GM23338 (cell line): ENCODE data around the gene RND3. TPM values are rescaled to one million over a fixed set of nuclear protein-coding genes. Genes with fewer than 3 reads are reported as not detected.

Experiments used
- ATAC-seq: fragments of 200-7000 bp; cut with Tn5 transposase; 3 replicates; pipeline ENCODE4 v1.9.1; 2020
- DNase-seq: peaks from one replicate; pipeline ENCODE4 v3.0.0-alpha.2; 2015; ENCODE audit warnings: low spot score
- H2AFZ ChIP-seq: fragments of 200-600 bp; sonication (generic); 2 replicates; pipeline ENCODE4 v1.8.0; 2016; ENCODE audit warnings: antibody characterized with exemption, mild to moderate bottlenecking, moderate library complexity
- H3F3A ChIP-seq: fragments of 200-600 bp; sonication (generic); replicated peaks from 2 replicates; pipeline ENCODE4 v1.8.0; 2017; ENCODE audit warnings: antibody characterized with exemption, mixed run types, low read depth
- H3K27ac ChIP-seq: fragments of 200-600 bp; sonication (generic); 2 replicates; pipeline ENCODE4 v1.6.1; 2016; ENCODE audit warnings: low read depth
- H3K27me3 ChIP-seq: fragments of 200-600 bp; sonication (generic); 2 replicates; pipeline ENCODE4 v1.8.0; 2016; ENCODE audit warnings: mild to moderate bottlenecking, mixed run types, moderate library complexity; ENCODE audit not compliant: insufficient read depth
- H3K36me3 ChIP-seq: fragments of 200-600 bp; sonication (generic); 2 replicates; pipeline ENCODE4 v1.8.0; 2016; ENCODE audit warnings: mild to moderate bottlenecking; ENCODE audit not compliant: insufficient read depth
- H3K4me1 ChIP-seq: fragments of 200-600 bp; sonication (generic); 2 replicates; pipeline ENCODE4 v1.8.0; 2016; ENCODE audit warnings: mild to moderate bottlenecking, moderate library complexity; ENCODE audit not compliant: insufficient read depth
- H3K4me2 ChIP-seq: fragments of 200-600 bp; sonication (generic); 2 replicates; pipeline ENCODE4 v1.7.1; 2017; ENCODE audit warnings: mixed run types
- H3K4me3 ChIP-seq: fragments of 200-600 bp; sonication (generic); 2 replicates; pipeline ENCODE4 v1.6.1; 2016; ENCODE audit warnings: mixed run types
- H3K79me2 ChIP-seq: fragments of 200-600 bp; sonication (generic); replicated peaks from 2 replicates; pipeline ENCODE4 v1.8.0; 2017; ENCODE audit warnings: mild to moderate bottlenecking; ENCODE audit not compliant: insufficient read depth
- H3K9me2 ChIP-seq: fragments of 200-600 bp; sonication (generic); 2 replicates; pipeline ENCODE4 v1.8.0; 2017; ENCODE audit not compliant: insufficient read depth
- H4K20me1 ChIP-seq: fragments of 200-600 bp; sonication (generic); replicated peaks from 2 replicates; pipeline ENCODE4 v1.8.0; 2017; ENCODE audit warnings: mild to moderate bottlenecking; ENCODE audit not compliant: insufficient read depth
- H3K27ac Mint-ChIP-seq: 2 replicates; pipeline ENCODE4 v1.8.0; 2020; ENCODE audit warnings: inconsistent platforms, mild to moderate bottlenecking, moderate library complexity, mixed read lengths
- H3K27me3 Mint-ChIP-seq: 3 replicates; pipeline ENCODE4 v1.8.0; 2022; ENCODE audit warnings: low read depth, mild to moderate bottlenecking, moderate library complexity, mixed read lengths, inconsistent platforms; ENCODE audit not compliant: insufficient read depth, poor library complexity
- H3K36me3 Mint-ChIP-seq: 3 replicates; pipeline ENCODE4 v1.8.0; 2021; ENCODE audit warnings: low read depth, mild to moderate bottlenecking, inconsistent platforms, moderate library complexity, mixed read lengths
- H3K4me1 Mint-ChIP-seq: 3 replicates; pipeline ENCODE4 v1.8.0; 2020; ENCODE audit warnings: mild to moderate bottlenecking, inconsistent platforms, mixed read lengths
- H3K4me3 Mint-ChIP-seq: 3 replicates; pipeline ENCODE4 v1.8.0; 2021; ENCODE audit warnings: moderate library complexity, mild to moderate bottlenecking, inconsistent platforms, mixed read lengths
- H3K9me3 Mint-ChIP-seq: 3 replicates; pipeline ENCODE4 v1.8.0; 2020; ENCODE audit warnings: moderate library complexity, mild to moderate bottlenecking, inconsistent platforms, mixed read lengths
- CREB1 ChIP-seq: fragments of 250-450 bp; sonication (Bioruptor Pico); IDR thresholded peaks from 2 replicates; pipeline ENCODE4 v1.5.0; 2020; ENCODE audit warnings: low read depth, mild to moderate bottlenecking, moderate library complexity
- JUNB ChIP-seq: IDR thresholded peaks from one replicate; pipeline ENCODE4 v1.6.1; 2016; ENCODE audit warnings: antibody characterized with exemption; ENCODE audit not compliant: unreplicated experiment
- POLR2AphosphoS5 ChIP-seq: IDR thresholded peaks from 2 replicates; pipeline ENCODE4 v1.6.1; 2016; ENCODE audit warnings: antibody characterized with exemption, low read depth
- STAT1 ChIP-seq: IDR thresholded peaks from one replicate; pipeline ENCODE4 v1.6.1; 2016; ENCODE audit warnings: antibody characterized with exemption; ENCODE audit not compliant: unreplicated experiment
- ZNF114 ChIP-seq: fragments of 250-450 bp; sonication (Bioruptor Pico); IDR thresholded peaks from 2 replicates; pipeline ENCODE4 v1.5.0; 2020; ENCODE audit warnings: mild to moderate bottlenecking, moderate library complexity
- polyA plus RNA-seq: library from polyadenylated mRNA; unstranded; fragments of >200 nt; fragmentation: Nextera tagmentation; extraction: Ambion mirVana; gene quantifications from 2 replicates; pipeline ENCODE4 v1.2.1, GENCODE V29; 2016
- total RNA-seq: library from RNA; depleted of rRNA; stranded (reverse); fragments of >200 nt; shearing (Covaris generic); gene quantifications from 2 replicates; pipeline ENCODE4 v1.2.3, GENCODE V29; 2014
- TF ChIP-seq, protein P1 (sequence below): IDR thresholded peaks from 2 replicates; pipeline ENCODE4 v1.6.1; 2016; ENCODE audit warnings: antibody characterized with exemption
- TF ChIP-seq, protein P2 (sequence below): IDR thresholded peaks from one replicate; pipeline ENCODE4 v1.6.1; 2018; ENCODE audit warnings: antibody characterized with exemption; ENCODE audit not compliant: unreplicated experiment

RND3 gene
- total and polyA plus RNA-seq, 2 experiments from 2014 or later = 48.2 to 55.3 TPM

DNA sequence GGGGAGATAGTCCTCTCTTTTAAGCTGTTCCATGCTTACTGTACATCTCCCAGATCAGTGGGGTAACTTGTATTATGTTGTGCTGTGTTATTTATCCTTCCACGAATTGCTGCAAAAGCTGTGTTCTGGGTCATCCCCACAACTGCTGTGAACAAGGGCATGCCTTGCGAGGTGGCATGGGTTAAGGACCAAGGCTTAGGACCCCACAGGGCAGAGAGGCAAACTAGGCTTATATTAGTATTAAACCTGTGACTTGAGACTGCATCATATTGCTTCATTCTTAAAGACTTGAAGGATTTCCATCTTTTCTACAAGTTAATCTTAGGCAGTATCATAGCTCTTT is 19.9 kb downstream of the RND3 start:
- Mint-ChIP-seq H3K27me3 (no peaks in the 10 kb centered on the region), H3K4me3 (no peak overlapping the region), H3K9me3 (no peaks in the 10 kb centered on the region), H3K4me1 (peaks cover 5% of the 10 kb centered on the region; the same call in 2 of the 3 replicates), H3K36me3 (peaks cover 50% of the 10 kb centered on the region), H3K27ac (no peak overlapping the region)
- DNase-seq (no peak), ATAC-seq (no peak)
- Histone ChIP-seq H3K27me3 (no peaks in the 10 kb centered on the region), H3K36me3 (peaks cover 35% of the 10 kb centered on the region), H3K27ac (peak overlapping the region; percentile 68), H3K4me1 (no peaks in the 10 kb centered on the region), H3K4me3 (no peak overlapping the region), H3K9me2 (no peaks in the 10 kb centered on the region), H2AFZ (no peak overlapping the region), H4K20me1 (peaks cover 15% of the 10 kb centered on the region; the same call in 1 of the 2 replicates), H3F3A (peaks cover 7% of the 10 kb centered on the region), H3K4me2 (no peak overlapping the region), H3K79me2 (peaks cover 13% of the 10 kb centered on the region; the same call in 1 of the 2 replicates)
- TF ChIP-seq STAT1 = no peak
- peak; percentile 29 for TF ChIP-seq POLR2AphosphoS5

DNA sequence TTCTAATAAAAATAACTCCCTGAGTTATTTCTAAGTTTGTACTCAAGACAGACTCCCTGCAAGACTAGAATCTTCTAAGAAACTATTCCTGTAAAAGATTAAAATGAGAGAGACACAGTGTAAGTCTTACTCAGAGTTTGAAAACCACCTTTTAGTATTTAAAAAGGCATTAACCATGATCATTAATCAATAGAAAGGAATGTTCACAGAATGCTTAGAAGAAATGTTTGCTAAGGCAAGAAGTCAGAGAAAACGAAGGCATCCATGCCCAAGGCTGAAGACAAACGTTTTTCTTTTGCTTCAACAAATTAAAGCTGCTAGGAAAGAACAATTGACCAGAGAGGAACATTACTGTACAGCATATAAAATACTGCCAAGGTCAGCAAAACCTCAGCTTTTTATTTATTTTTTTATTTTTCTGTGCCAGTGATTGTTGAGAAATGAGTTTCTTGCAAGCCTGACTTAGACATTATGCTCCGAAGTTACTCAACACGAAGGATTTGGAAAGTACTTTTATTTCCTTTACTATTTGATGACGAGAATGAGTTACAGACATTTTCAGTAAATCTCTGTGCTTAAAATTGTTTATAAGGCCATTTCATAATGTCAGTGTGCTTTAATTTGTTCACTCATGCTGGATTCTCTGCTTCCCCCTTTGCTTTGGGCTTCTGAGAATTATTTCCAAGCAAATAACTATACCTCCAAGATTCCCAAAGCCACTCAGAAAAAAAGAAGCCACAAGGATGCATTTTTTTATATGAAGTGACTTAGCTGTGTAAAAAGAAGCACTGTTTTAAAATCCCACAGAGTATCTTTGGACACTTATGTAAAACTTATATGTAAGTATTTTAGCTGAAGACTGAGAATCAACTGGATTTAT is 20.5 kb downstream of the RND3 start:
- Mint-ChIP-seq H3K4me1 (peaks cover 5% of the 10 kb centered on the region; the same call in 2 of the 3 replicates), H3K27me3 (no peaks in the 10 kb centered on the region), H3K4me3 (no peak overlapping the region), H3K9me3 (no peaks in the 10 kb centered on the region), H3K36me3 (peaks cover 44% of the 10 kb centered on the region), H3K27ac (no peak overlapping the region)
- no peak overlapping the region for H2AFZ ChIP-seq
- no peak for ATAC-seq
- DNase-seq = no peak
- no peaks in the 10 kb centered on the region for H3K27me3 ChIP-seq
- peaks cover 29% of the 10 kb centered on the region for H3K36me3 ChIP-seq
- H4K20me1 ChIP-seq = peaks cover 15% of the 10 kb centered on the region; the same call in 1 of the 2 replicates
- H3K4me1 ChIP-seq = no peaks in the 10 kb centered on the region
- peak overlapping the region; percentile 68 for H3K27ac ChIP-seq
- no peak overlapping the region for H3K4me2 ChIP-seq
- H3F3A ChIP-seq = peaks cover 7% of the 10 kb centered on the region
- H3K9me2 ChIP-seq = no peaks in the 10 kb centered on the region
- 0 out of 2 replicates have a peak, but pooled peaks have one; percentile 8 for TF ChIP-seq POLR2AphosphoS5
- TF ChIP-seq JUNB = no peak
- no peak overlapping the region for H3K4me3 ChIP-seq
- H3K79me2 ChIP-seq = peaks cover 9% of the 10 kb centered on the region; the same call in 1 of the 2 replicates

DNA sequence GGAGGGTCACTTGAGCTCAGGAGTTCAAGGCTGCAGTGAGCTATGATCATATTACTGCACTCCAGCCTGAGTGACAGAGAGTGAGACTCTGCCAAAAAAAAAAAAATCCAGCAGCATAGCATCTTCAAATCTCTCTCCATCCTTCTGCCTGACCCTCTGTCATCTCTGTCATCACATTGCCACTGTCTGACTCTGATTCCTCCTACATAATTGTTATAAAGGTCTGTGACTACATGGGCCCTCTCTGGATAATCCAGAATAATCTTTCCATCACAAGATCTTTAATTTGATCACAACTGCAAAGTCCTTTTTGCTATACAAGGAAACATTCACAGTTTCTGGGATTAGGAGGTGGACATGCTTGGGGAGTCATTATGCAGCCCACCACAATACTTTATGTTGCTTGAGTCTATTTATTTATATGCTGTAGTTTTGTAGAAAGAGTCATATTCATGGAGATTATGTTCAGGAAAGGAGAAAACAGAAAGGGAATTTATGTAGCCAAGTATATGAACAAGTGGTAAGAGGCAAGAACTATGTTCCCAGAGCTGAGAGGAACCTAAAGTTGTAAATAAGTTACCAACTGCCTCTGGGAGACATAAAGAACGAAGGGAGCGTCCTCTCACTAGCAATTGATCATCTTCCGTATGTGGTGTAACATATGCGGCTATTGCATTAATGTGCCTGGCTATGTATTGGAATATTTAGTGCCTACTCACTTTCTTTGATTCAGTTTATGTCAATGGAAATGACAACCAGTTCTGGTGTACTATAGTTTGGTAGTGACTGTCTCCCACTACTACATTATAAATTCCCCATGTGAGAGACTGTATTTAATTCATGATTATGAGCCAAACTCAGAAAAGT is 21.5 kb downstream of the RND3 start:
- Histone ChIP-seq H3K36me3 (peaks cover 20% of the 10 kb centered on the region), H3F3A (peaks cover 7% of the 10 kb centered on the region), H3K4me3 (no peak overlapping the region), H4K20me1 (peaks cover 14% of the 10 kb centered on the region; the same call in 1 of the 2 replicates), H3K4me1 (no peaks in the 10 kb centered on the region), H3K27ac (no peak overlapping the region), H3K27me3 (no peaks in the 10 kb centered on the region), H3K79me2 (0 out of 2 replicates have a peak, but pooled peaks cover 7% of the 10 kb centered on the region), H3K9me2 (no peaks in the 10 kb centered on the region), H2AFZ (no peak overlapping the region), H3K4me2 (no peak overlapping the region)
- Mint-ChIP-seq H3K4me1 (peaks cover 5% of the 10 kb centered on the region; the same call in 2 of the 3 replicates), H3K36me3 (peaks cover 33% of the 10 kb centered on the region), H3K27me3 (no peaks in the 10 kb centered on the region), H3K9me3 (no peaks in the 10 kb centered on the region), H3K27ac (no peak overlapping the region), H3K4me3 (no peak overlapping the region)
- no peak for ATAC-seq
- DNase-seq = no peak
- TF ChIP-seq CREB1 (CRISPR knock-in tag) (no peak), ZNF114 (CRISPR knock-in tag) (no peak)
- TF ChIP-seq, protein P1, sequence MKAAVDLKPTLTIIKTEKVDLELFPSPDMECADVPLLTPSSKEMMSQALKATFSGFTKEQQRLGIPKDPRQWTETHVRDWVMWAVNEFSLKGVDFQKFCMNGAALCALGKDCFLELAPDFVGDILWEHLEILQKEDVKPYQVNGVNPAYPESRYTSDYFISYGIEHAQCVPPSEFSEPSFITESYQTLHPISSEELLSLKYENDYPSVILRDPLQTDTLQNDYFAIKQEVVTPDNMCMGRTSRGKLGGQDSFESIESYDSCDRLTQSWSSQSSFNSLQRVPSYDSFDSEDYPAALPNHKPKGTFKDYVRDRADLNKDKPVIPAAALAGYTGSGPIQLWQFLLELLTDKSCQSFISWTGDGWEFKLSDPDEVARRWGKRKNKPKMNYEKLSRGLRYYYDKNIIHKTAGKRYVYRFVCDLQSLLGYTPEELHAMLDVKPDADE = no peak
- TF ChIP-seq, protein P2, sequence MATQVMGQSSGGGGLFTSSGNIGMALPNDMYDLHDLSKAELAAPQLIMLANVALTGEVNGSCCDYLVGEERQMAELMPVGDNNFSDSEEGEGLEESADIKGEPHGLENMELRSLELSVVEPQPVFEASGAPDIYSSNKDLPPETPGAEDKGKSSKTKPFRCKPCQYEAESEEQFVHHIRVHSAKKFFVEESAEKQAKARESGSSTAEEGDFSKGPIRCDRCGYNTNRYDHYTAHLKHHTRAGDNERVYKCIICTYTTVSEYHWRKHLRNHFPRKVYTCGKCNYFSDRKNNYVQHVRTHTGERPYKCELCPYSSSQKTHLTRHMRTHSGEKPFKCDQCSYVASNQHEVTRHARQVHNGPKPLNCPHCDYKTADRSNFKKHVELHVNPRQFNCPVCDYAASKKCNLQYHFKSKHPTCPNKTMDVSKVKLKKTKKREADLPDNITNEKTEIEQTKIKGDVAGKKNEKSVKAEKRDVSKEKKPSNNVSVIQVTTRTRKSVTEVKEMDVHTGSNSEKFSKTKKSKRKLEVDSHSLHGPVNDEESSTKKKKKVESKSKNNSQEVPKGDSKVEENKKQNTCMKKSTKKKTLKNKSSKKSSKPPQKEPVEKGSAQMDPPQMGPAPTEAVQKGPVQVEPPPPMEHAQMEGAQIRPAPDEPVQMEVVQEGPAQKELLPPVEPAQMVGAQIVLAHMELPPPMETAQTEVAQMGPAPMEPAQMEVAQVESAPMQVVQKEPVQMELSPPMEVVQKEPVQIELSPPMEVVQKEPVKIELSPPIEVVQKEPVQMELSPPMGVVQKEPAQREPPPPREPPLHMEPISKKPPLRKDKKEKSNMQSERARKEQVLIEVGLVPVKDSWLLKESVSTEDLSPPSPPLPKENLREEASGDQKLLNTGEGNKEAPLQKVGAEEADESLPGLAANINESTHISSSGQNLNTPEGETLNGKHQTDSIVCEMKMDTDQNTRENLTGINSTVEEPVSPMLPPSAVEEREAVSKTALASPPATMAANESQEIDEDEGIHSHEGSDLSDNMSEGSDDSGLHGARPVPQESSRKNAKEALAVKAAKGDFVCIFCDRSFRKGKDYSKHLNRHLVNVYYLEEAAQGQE = no peak
